Retinal pigment epithelial cell (primary cell): ENCODE measurements around the gene FKBP4.

ENCODE experiments used
- DNase-seq: peaks from one replicate; pipeline ENCODE4 v3.0.0-alpha.2; 2010; ENCODE audit warnings: low read depth
- H3K4me3 ChIP-seq: 2 replicates; pipeline ENCODE4 v1.5.1; 2011; ENCODE audit warnings: mild to moderate bottlenecking, low read length, control low read depth, moderate library complexity
- TF ChIP-seq, protein P1 (sequence below): conservative IDR thresholded peaks from 2 replicates; pipeline ENCODE4 v1.5.1; 2011; ENCODE audit warnings: low read depth, low read length, control low read depth, inconsistent platforms

FKBP4 gene

DNA sequence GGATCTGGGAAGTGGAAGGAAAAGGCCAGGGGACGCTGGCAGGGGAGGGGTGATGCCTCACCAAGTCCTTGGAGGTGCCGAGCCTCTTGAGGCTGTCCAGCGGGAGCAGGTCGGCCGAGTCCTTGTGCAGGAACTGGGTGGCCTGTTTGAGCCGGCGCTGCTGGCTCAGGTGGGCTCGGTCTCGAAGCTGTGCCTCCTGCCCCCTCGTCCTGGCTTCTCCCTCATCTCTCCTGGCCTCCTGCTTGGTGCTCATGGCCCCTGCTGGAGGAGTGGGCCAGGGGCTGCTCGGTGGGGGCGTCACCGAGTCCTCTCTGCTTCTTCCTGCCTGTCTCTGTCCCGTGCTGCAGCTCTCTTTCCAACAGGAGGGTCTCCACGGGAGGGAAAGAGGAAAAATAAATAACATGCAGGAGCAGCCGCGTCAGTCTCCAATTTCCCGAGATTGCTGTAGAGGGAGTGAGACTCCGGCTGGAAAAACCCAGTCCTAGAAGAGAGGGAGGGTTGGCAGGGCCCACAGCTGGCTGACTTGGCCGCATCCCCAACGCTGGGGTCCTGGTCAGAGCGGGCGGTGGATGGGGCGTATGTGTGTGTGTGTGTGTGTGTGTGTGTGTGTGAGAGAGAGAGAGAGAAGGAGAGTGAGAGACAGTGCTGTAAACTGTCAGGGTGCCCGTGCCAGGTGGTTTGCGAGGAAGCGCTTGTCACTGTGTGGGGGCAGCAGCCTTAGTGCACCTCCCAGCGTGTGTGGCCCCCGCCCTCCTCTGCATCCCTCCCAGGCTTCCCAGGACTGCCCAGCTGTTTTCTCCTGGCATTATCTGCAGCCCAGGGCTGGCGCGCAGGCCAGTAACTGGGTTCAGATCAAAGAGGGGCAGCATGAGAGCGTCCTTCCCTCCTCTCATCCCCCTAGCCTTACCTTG is 40.1 kb downstream of the FKBP4 start, which contains the start of gene NRIP2:
NRIP2 (minus strand) TSS at position 455 of the 911 bp plus-strand sequence; CDS start at position 403, 52 bp downstream.
- DNase-seq: no peak
- TF ChIP-seq, protein P1, sequence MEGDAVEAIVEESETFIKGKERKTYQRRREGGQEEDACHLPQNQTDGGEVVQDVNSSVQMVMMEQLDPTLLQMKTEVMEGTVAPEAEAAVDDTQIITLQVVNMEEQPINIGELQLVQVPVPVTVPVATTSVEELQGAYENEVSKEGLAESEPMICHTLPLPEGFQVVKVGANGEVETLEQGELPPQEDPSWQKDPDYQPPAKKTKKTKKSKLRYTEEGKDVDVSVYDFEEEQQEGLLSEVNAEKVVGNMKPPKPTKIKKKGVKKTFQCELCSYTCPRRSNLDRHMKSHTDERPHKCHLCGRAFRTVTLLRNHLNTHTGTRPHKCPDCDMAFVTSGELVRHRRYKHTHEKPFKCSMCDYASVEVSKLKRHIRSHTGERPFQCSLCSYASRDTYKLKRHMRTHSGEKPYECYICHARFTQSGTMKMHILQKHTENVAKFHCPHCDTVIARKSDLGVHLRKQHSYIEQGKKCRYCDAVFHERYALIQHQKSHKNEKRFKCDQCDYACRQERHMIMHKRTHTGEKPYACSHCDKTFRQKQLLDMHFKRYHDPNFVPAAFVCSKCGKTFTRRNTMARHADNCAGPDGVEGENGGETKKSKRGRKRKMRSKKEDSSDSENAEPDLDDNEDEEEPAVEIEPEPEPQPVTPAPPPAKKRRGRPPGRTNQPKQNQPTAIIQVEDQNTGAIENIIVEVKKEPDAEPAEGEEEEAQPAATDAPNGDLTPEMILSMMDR: peak; percentile 13
- H3K4me3 ChIP-seq: no peak within 1 kb of the TSS

DNA sequence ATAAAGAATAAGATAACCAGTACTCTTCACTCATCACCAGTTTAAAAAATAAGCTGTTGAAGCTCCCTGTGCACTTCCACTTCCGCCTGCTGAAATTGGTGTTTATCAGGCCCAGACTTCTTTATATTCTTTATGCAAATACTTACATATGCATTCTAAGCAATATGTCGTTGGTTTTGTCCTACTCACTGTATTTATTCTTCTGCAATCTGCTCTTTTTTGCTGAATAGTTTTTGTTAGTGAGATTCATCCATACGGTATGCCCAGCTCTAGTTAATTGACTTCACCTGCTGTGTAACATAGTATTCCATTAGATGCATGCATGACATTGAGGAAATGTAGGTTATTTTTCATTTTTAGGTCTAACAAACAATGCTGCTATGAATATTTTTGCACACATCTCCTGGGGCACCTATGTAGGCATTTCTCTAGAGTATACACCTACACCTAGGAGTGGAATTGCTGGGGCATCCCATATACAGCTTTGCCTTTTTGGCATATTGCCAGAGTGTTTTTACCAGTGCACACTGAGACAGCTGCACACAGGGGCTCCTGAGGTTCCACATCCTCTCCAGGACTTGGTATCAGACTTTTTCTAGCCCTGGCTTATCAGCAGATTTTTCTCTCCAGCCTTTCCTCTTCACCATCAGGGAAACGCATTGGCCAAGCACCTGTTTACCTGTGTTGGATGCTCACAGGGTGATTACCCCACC is 41.1 kb downstream of the FKBP4 start:
- DNase-seq: no peak
- TF ChIP-seq, protein P1: no peak
- H3K4me3 ChIP-seq: no peak overlapping the region

DNA sequence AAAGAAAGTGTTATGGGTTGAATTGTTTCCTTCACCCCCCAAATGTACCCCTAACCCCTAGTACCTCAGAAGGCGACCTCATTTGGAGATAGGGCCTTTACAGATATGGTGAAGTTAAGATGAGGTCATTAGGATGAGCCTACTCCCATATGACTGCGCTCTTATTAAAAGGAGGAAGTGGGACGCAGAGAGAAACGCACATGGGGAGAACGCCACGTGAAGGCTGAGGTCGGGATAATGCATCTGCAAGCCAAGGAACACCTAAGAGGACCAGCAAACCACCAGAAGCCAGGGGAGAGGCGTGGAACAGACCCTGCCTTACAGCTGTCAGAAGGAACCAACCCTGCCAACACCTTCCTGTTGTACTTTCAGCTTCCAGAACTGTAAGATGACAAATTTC is 41.8 kb downstream of the FKBP4 start:
- TF ChIP-seq, protein P1: no peak
- no peak overlapping the region for H3K4me3 ChIP-seq
- no peak for DNase-seq

DNA sequence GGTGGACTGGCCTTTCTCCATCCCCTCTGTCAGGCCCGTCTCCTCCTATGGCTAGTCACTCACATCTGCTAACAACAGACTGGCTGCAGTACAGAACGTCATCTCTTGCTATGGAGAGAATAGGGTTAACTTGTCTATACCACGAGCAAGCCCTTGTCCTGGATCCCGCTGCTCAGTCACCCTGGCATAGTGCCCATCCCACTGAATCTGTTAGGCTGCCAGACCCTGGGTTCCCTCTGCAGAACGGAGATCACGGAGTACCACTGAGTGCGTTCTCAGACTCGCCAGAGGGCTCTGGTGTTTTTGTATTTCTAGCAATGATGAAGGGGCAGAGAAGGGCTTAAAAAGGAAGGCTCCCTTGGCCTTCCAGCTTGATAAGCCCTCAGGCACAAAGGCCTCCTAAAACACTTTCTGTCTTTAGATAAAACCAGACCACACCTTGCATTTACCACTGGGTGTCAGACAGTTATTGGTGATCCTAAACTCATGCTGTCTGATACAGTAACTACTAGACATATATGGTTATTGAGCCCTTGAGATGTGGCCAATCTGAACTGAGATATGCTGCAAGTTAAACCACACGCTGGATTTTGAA is 46.4 kb downstream of the FKBP4 start:
- TF ChIP-seq, protein P1: no peak

DNA sequence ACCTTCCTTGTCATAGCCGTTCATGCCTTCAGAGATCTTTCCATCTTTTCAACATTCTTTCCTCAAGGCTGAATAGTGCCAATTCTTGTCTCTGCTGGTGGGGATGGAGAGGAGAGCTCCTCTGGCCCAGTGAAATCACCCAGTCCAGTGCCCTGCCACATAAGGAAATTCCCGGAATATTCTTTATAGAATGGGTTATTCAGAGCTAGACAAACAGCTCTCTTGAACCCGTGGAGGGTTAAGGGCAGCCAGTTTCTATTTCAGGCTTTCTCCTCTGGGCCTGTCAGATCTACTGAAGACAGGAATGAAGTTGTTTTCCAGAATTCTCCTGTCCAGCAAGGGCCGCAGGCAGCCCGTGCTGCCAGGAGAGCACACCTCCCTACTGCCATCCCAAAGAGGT is 48.2 kb downstream of the FKBP4 start:
- H3K4me3 ChIP-seq: no peak overlapping the region
- DNase-seq: no peak
- TF ChIP-seq, protein P1: no peak

More for the DNA sequence above, 46.4 kb downstream of the FKBP4 start:
- no peak for DNase-seq
- H3K4me3 ChIP-seq: no peak overlapping the region

DNA sequence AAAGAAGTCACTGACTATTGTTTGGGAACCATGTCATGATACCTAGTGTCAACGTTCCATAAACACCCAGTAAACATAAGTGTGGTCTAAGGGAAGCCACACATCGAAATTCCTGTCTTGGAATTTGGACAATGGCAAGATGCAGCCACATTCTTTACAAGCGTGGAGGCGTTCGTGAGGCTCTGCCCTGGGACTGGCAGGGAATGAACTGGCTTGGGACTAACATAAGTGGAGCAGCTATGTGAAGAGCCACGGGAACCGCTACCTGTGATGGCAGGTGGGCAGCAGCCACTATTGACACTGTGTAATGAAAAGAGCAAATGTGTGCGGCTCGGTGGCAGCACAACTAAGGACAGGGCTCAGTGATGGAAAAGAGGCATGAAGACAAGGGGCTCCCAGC is 50.0 kb downstream of the FKBP4 start:
- no peak for DNase-seq
- H3K4me3 ChIP-seq: no peak overlapping the region
- TF ChIP-seq, protein P1: no peak
